CD14-positive monocyte (primary cell): ENCODE measurements around the gene FAM227B. TPM values are rescaled to one million over a fixed set of nuclear protein-coding genes. Genes with fewer than 3 reads are reported as not detected.

Source experiments
- DNase-seq, 3 donors: peaks; one replicate each; pipeline ENCODE4 v3.0.0-alpha.2; 2011 to 2022
- H2AFZ ChIP-seq: 2 replicates; pipeline ENCODE4 v1.6.0; 2012; ENCODE audit warnings: mild to moderate bottlenecking, low read depth, low read length, inconsistent platforms; ENCODE audit not compliant: insufficient read depth, poor library complexity, severe bottlenecking
- H3K27ac ChIP-seq, 2 donors: 1 replicate in 1 of 2; 2 replicates in 1 of 2; pipeline ENCODE4 v1.5.1; 2012 to 2013; ENCODE audit warnings: low read length in 2 of 2, control low read depth in 1 of 2, inconsistent platforms in 1 of 2, low read depth in 1 of 2, mild to moderate bottlenecking in 1 of 2
- H3K27me3 ChIP-seq, 2 donors: one replicate each; pipeline versions ENCODE4 v1.6.0 to v1.6.1; 2011 to 2013; ENCODE audit warnings: low read length in 2 of 2; ENCODE audit not compliant: control insufficient read depth in 2 of 2, insufficient read depth in 2 of 2
- H3K36me3 ChIP-seq, 2 donors: replicated peaks in 1 of 2; 1 replicate in 1 of 2; 2 replicates in 1 of 2; pipeline versions ENCODE4 v1.5.1 to v1.6.1; 2012 to 2013; ENCODE audit warnings: low read length in 2 of 2, control low read depth in 1 of 2, inconsistent platforms in 1 of 2, mild to moderate bottlenecking in 1 of 2; ENCODE audit not compliant: insufficient read depth in 2 of 2, control insufficient read depth in 1 of 2
- H3K4me1 ChIP-seq, 2 donors: 1 replicate in 1 of 2; 2 replicates in 1 of 2; pipeline versions ENCODE4 v1.5.1 to v1.6.1; 2012 to 2013; ENCODE audit warnings: low read length in 2 of 2, control low read depth in 1 of 2, inconsistent platforms in 1 of 2, mild to moderate bottlenecking in 1 of 2, moderate library complexity in 1 of 2; ENCODE audit not compliant: insufficient read depth in 2 of 2, control insufficient read depth in 1 of 2
- H3K4me2 ChIP-seq: replicated peaks from 2 replicates; pipeline ENCODE3; 2012; ENCODE audit warnings: low read length, moderate library complexity, mild to moderate bottlenecking; ENCODE audit not compliant: poor library complexity, severe bottlenecking; ENCODE audit errors: extremely low read depth
- H3K4me3 ChIP-seq, 3 experiments: fragments of 200-600 bp in 1 of 3; sonication (generic) in 1 of 3; replicated peaks in 1 of 3; 1 replicate in 2 of 3; 2 replicates in 1 of 3; pipeline ENCODE4 v1.5.1; 2011 to 2013; ENCODE audit warnings: low read length in 3 of 3, mild to moderate bottlenecking in 3 of 3, control low read depth in 2 of 3, low read depth in 2 of 3, inconsistent platforms in 1 of 3, moderate library complexity in 1 of 3
- H3K79me2 ChIP-seq: 2 replicates; pipeline ENCODE4 v1.6.0; 2012; ENCODE audit warnings: mild to moderate bottlenecking, control low read depth, inconsistent platforms, low read length, moderate library complexity; ENCODE audit not compliant: insufficient read depth
- H3K9ac ChIP-seq: 2 replicates; pipeline ENCODE4 v1.6.0; 2017; ENCODE audit warnings: low read length, mild to moderate bottlenecking; ENCODE audit not compliant: insufficient read depth, poor library complexity, severe bottlenecking
- H3K9me3 ChIP-seq, 2 donors: replicated peaks in 1 of 2; 1 replicate in 1 of 2; 2 replicates in 1 of 2; pipeline versions ENCODE4 v1.5.1 to v1.6.1; 2012 to 2013; ENCODE audit warnings: low read length in 2 of 2, control low read depth in 1 of 2; ENCODE audit not compliant: control insufficient read depth in 1 of 2, insufficient read depth in 1 of 2
- H4K20me1 ChIP-seq: 2 replicates; pipeline ENCODE4 v1.6.0; 2012; ENCODE audit warnings: mild to moderate bottlenecking, low read length, control low read depth, moderate library complexity; ENCODE audit not compliant: insufficient read depth
- H3K27ac Mint-ChIP-seq, 7 donors: one replicate each; pipeline ENCODE4 v1.8.0; 2020; ENCODE audit warnings: mild to moderate bottlenecking in 7 of 7, mixed read lengths in 7 of 7, moderate library complexity in 6 of 7, inconsistent platforms in 2 of 7
- H3K27me3 Mint-ChIP-seq, 3 donors: one replicate each; pipeline ENCODE4 v1.8.0; 2021 to 2022; ENCODE audit warnings: low read depth in 3 of 3, mild to moderate bottlenecking in 3 of 3, mixed read lengths in 3 of 3, moderate library complexity in 3 of 3, inconsistent platforms in 1 of 3
- H3K36me3 Mint-ChIP-seq, 2 donors: one replicate each; pipeline ENCODE4 v1.8.0; 2020; ENCODE audit warnings: mixed read lengths in 2 of 2, inconsistent platforms in 1 of 2, mild to moderate bottlenecking in 1 of 2
- H3K4me1 Mint-ChIP-seq: one replicate; pipeline ENCODE4 v1.8.0; 2020; ENCODE audit warnings: mild to moderate bottlenecking, mixed read lengths
- H3K4me3 Mint-ChIP-seq, 2 donors: one replicate each; pipeline ENCODE4 v1.8.0; 2020; ENCODE audit warnings: mild to moderate bottlenecking in 2 of 2, mixed read lengths in 2 of 2, moderate library complexity in 1 of 2
- H3K9me3 Mint-ChIP-seq, 7 donors: one replicate each; pipeline ENCODE4 v1.8.0; 2020 to 2022; ENCODE audit warnings: mixed read lengths in 7 of 7, mild to moderate bottlenecking in 6 of 7, moderate library complexity in 6 of 7, inconsistent platforms in 2 of 7
- WGBS: methylation state at CpG from one replicate; pipeline ENCODE4 v1.1.5; 2013; ENCODE audit warnings: missing lambda C conversion rate; ENCODE audit not compliant: insufficient coverage; 5-methylcytosine and 5-hydroxymethylcytosine counted together
- intact Hi-C, 2 donors: fragments of 100-400 bp; cut with micrococcal nuclease; formaldehyde crosslinking; loops; one replicate each; pipeline versions ENCODE4 v1.15.0 to v1.15.1; 2023
- polyA plus RNA-seq, 3 donors: library from polyadenylated mRNA; depleted of rRNA in 1 of 3; unstranded in 2 of 3; stranded (reverse) in 1 of 3; fragments of 300-500 nt in 2 of 3; fragments of >200 nt in 1 of 3; fragmentation: Illumina TruSeq in 2 of 3; gene quantifications; 1 replicate in 2 of 3; 2 replicates in 1 of 3; pipeline ENCODE4 v1.2.3, GENCODE V29; 2012 to 2021
- TF ChIP-seq, protein P1 (sequence below): fragments of 200-600 bp; IDR thresholded peaks from one replicate; pipeline ENCODE4 v1.8.0; 2022; ENCODE audit warnings: antibody characterized with exemption, mild to moderate bottlenecking

Gene FAM227B
- polyA plus RNA-seq, 3 donors, result 0.28 to 0.72 (median 0.49) TPM

DNA sequence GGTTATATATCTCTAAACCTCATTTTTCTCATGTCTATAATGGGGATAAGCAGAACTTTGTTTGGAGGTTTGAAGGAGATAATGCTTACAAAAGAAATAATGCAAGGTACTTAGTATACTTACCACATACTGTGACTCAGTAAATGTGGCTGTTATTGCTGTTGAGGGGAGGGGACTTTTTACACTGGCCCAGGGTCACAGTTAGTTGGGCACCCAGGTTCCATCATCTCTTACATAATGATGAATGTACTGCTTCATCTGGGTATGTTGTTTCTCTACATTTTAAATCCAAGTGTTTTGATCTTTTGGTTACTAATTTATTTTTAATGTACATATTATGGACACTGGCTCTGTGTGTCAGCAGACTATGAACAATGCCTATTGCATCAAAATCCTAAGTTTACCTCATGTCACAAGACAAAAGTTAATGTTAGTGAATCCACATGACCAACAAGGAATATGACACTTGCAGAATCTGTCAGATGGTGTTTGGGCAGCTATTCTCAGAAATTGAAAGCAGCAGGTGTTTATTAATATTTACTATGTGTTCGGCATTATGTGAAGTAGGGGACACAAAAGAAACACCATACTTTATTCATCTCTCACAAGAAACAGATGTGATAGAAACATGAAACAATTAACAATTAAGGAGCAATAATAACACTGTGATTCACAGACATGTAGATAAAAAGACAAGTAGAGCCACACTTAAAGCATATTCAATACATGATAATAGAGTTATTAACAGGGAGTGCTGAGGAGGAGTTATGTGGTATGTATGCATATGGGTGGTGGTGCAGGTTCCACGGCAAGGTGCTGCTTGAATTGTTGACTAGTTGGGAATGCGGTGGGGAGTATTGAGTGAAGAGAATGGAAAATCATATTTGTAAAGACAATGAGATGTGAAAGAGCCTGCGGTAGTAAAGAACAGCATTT lies 340.8 kb downstream of the FAM227B start:
- Mint-ChIP-seq H3K27ac (no peak overlapping the region), H3K27me3 (no peaks in the 10 kb centered on the region), H3K4me1 (peaks cover 3% of the 10 kb centered on the region), H3K9me3 (peaks cover 0 to 3% (median 2%) of the 10 kb centered on the region in 7 donors), H3K36me3 (peaks cover 29 to 41% of the 10 kb centered on the region in 2 donors), H3K4me3 (no peak overlapping the region)
- Histone ChIP-seq H4K20me1 (no peaks in the 10 kb centered on the region), H3K4me3 (no peak overlapping the region), H3K27ac (no peak overlapping the region), H3K9ac (no peak overlapping the region), H3K4me1 (no peaks in the 10 kb centered on the region), H3K36me3 (peaks cover 14 to 38% of the 10 kb centered on the region in 2 donors), H3K79me2 (no peaks in the 10 kb centered on the region), H3K27me3 (no peaks in the 10 kb centered on the region), H2AFZ (no peak overlapping the region), H3K9me3 (no peaks in the 10 kb centered on the region), H3K4me2 (no peak overlapping the region)
- TF ChIP-seq, protein P1, sequence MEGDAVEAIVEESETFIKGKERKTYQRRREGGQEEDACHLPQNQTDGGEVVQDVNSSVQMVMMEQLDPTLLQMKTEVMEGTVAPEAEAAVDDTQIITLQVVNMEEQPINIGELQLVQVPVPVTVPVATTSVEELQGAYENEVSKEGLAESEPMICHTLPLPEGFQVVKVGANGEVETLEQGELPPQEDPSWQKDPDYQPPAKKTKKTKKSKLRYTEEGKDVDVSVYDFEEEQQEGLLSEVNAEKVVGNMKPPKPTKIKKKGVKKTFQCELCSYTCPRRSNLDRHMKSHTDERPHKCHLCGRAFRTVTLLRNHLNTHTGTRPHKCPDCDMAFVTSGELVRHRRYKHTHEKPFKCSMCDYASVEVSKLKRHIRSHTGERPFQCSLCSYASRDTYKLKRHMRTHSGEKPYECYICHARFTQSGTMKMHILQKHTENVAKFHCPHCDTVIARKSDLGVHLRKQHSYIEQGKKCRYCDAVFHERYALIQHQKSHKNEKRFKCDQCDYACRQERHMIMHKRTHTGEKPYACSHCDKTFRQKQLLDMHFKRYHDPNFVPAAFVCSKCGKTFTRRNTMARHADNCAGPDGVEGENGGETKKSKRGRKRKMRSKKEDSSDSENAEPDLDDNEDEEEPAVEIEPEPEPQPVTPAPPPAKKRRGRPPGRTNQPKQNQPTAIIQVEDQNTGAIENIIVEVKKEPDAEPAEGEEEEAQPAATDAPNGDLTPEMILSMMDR, result no peak
- WGBS, result 96% methylated on average over 3 of the region's 4 CpGs
- intact Hi-C loops, result no loop called here
- DNase-seq, result no peak

DNA sequence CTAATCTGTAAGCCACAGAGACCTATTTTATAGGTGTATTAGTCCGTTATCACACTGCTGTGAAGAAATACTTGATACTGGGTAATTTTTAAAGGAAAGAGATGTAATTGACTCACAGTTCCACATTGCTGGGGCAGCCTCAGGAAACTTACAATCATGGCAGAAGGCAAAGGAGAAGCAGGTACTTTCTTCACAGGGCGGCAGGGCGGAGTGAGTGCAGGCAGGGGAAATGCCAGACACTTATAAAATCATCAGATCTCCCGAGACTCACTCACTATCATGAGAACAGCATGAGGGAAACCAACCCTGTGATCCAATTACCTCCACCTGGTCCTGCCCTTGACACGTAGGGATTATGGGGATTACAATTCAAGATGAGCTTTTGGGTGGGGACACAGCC lies 341.9 kb downstream of the FAM227B start:
- H3K9ac ChIP-seq, result no peak overlapping the region
- WGBS, result 100% methylated on average over 1 of the region's 5 CpGs
- no peaks in the 10 kb centered on the region for H3K4me1 ChIP-seq
- no peaks in the 10 kb centered on the region for H3K9me3 ChIP-seq
- no peaks in the 10 kb centered on the region for H4K20me1 ChIP-seq
- peaks cover 0 to 3% (median 2%) of the 10 kb centered on the region in 7 donors for H3K9me3 Mint-ChIP-seq
- H3K4me3 ChIP-seq, result no peak overlapping the region
- H3K79me2 ChIP-seq, result no peaks in the 10 kb centered on the region
- no peak overlapping the region for H3K4me2 ChIP-seq
- H3K4me1 Mint-ChIP-seq, result peaks cover 3% of the 10 kb centered on the region
- H3K27ac ChIP-seq, result no peak overlapping the region
- no peak overlapping the region for H3K4me3 Mint-ChIP-seq
- TF ChIP-seq, protein P1, result no peak
- H3K27me3 ChIP-seq, result no peaks in the 10 kb centered on the region
- intact Hi-C loops, result no loop called here
- no peak overlapping the region for H2AFZ ChIP-seq
- peaks cover 8 to 34% of the 10 kb centered on the region in 2 donors for H3K36me3 ChIP-seq
- peaks cover 20 to 34% of the 10 kb centered on the region in 2 donors for H3K36me3 Mint-ChIP-seq
- DNase-seq, result no peak
- H3K27ac Mint-ChIP-seq, result no peak overlapping the region
- no peaks in the 10 kb centered on the region for H3K27me3 Mint-ChIP-seq

Other genes with a start within 250 kb of the FAM227B start
- not detected for gene FGF7, start 197.6 kb downstream of the FAM227B start, polyA plus RNA-seq
- 10 to 100 TPM in 2 of 3 donors, 1 to 10 TPM in 1; 8.3 to 11.8 (median 10.2) TPM for gene DTWD1, start 230 bp upstream of the FAM227B start, polyA plus RNA-seq